Right lung (tissue), 5 donors: ENCODE data around the gene PSD. TPM values are rescaled to one million over a fixed set of nuclear protein-coding genes. Genes with fewer than 3 reads are reported as not detected.

Source experiments
- DNase-seq, 2 donors: peaks; one replicate each; pipeline ENCODE4 v3.0.0-alpha.2; 2013
- polyA plus RNA-seq, 5 donors: library from polyadenylated mRNA; unstranded; fragments of 120-200 nt; gene quantifications; one replicate each; pipeline versions ENCODE4 v1.2.1 to v1.2.3, GENCODE V29; 2013; ENCODE audit warnings: inconsistent platforms in 1 of 5, low replicate concordance in 1 of 5; ENCODE audit not compliant: insufficient read length in 5 of 5, insufficient read depth in 1 of 5

The PSD gene
- polyA plus RNA-seq, 5 donors: 7.4 to 17.1 (median 10.1) TPM

- DNase-seq: no peak
Observed at GRCh38 chr10:102392306-102392705, 26.3 kb downstream of the PSD start.

- DNase-seq: no peak
Observed at GRCh38 chr10:102389894-102390293, 28.7 kb downstream of the PSD start.

GRCh38 chr10:102384606-102385429 lies 33.8 kb downstream of the PSD start:
- DNase-seq: peak in 1 of 2 donors; percentile 23

- no peak for DNase-seq
Observed at GRCh38 chr10:102384053-102384452, 34.5 kb downstream of the PSD start.

- DNase-seq: no peak
Observed at GRCh38 chr10:102382871-102383270, 35.7 kb downstream of the PSD start.

GRCh38 chr10:102381983-102382382 lies 36.6 kb downstream of the PSD start:
- DNase-seq: no peak

GRCh38 chr10:102379383-102379782 lies 39.2 kb downstream of the PSD start:
- DNase-seq: no peak

GRCh38 chr10:102376901-102377300 lies 41.7 kb downstream of the PSD start:
- DNase-seq: no peak

- DNase-seq: no peak
Observed at GRCh38 chr10:102375867-102376266, 42.7 kb downstream of the PSD start.

- no peak for DNase-seq
Observed at GRCh38 chr10:102375250-102375649, 43.3 kb downstream of the PSD start.

- DNase-seq: no peak
Observed at GRCh38 chr10:102371295-102371694, 47.3 kb downstream of the PSD start.

- no peak for DNase-seq
Observed at GRCh38 chr10:102368077-102368476, 50.5 kb downstream of the PSD start.

- DNase-seq: no peak
Observed at GRCh38 chr10:102367441-102367840, 51.1 kb downstream of the PSD start.

- no peak for DNase-seq
Observed at GRCh38 chr10:102358712-102359382, 59.7 kb downstream of the PSD start.

GRCh38 chr10:102354451-102354850 lies 64.1 kb downstream of the PSD start:
- no peak for DNase-seq

Other genes starting within 250 kb of the PSD start
- gene ELOVL3, start 192.5 kb downstream of the PSD start, polyA plus RNA-seq: under 1 TPM; 0.42 to 0.74 (median 0.47) TPM
- 1 to 10 TPM in 1 of 5 donors, under 1 TPM in 3, not detected in 1; 0.21 to 2.3 (median 0.52) TPM for gene PITX3, start 177.3 kb downstream of the PSD start, polyA plus RNA-seq
- gene GBF1, start 173.3 kb downstream of the PSD start, polyA plus RNA-seq: 10 to 100 TPM; 38.8 to 48.0 (median 44.6) TPM
- gene NFKB2, start 23.1 kb downstream of the PSD start, polyA plus RNA-seq: 10 to 100 TPM; 17.1 to 25.7 (median 24.6) TPM
- gene FBXL15, start 2.1 kb upstream of the PSD start, polyA plus RNA-seq: 10 to 100 TPM in 1 of 5 donors, 1 to 10 TPM in 4; 4.3 to 13.6 (median 6.2) TPM
- gene CUEDC2, start 13.8 kb upstream of the PSD start, polyA plus RNA-seq: 10 to 100 TPM; 58.7 to 90.0 (median 70.6) TPM
- gene C10orf95, start 32.8 kb upstream of the PSD start, polyA plus RNA-seq: 1 to 10 TPM in 4 of 5 donors, under 1 TPM in 1; 0.78 to 2.8 (median 1.6) TPM
- 10 to 100 TPM; 79.6 to 93.3 (median 85.8) TPM for gene ACTR1A, start 83.9 kb upstream of the PSD start, polyA plus RNA-seq
- 10 to 100 TPM; 22.0 to 29.7 (median 27.2) TPM for gene SUFU, start 85.2 kb upstream of the PSD start, polyA plus RNA-seq
- gene TRIM8, start 225.7 kb upstream of the PSD start, polyA plus RNA-seq: 100 to 1,000 TPM in 2 of 5 donors, 10 to 100 TPM in 3; 68.5 to 132 (median 95.1) TPM